Psoas muscle (tissue), 8 donors: ENCODE measurements around the gene OR4N2. TPM values are rescaled to one million over a fixed set of nuclear protein-coding genes. Genes with fewer than 3 reads are reported as not detected.
"Not testable (repeated sequence)": the region's sequence is repeated elsewhere in the genome, so short reads cannot be mapped to it uniquely, and the experiment has no call there.

Source experiments
- ATAC-seq, 4 donors: fragments of 200-7000 bp; cut with Tn5 transposase; one replicate each; pipeline ENCODE4 v1.9.1; 2020; ENCODE audit warnings: moderate library complexity in 3 of 4, mild to moderate bottlenecking in 2 of 4
- DNase-seq, 2 donors: peaks; one replicate each; pipeline ENCODE4 v3.0.0-alpha.2; 2020
- H3K27ac ChIP-seq: fragments of 200-600 bp; one replicate; pipeline ENCODE4 v1.8.0; 2022
- H3K27me3 ChIP-seq, 3 donors: fragments of 200-600 bp in 1 of 3; one replicate each; pipeline versions ENCODE4 v1.6.1 to v1.8.0; 2013 to 2022; ENCODE audit warnings: low read length in 2 of 3, mild to moderate bottlenecking in 2 of 3, moderate library complexity in 1 of 3; ENCODE audit not compliant: insufficient read depth in 3 of 3
- H3K36me3 ChIP-seq, 2 donors: fragments of 200-600 bp in 1 of 2; one replicate each; pipeline versions ENCODE4 v1.6.1 to v1.8.0; 2013 to 2022; ENCODE audit warnings: low read depth in 1 of 2, mild to moderate bottlenecking in 1 of 2, moderate library complexity in 1 of 2; ENCODE audit not compliant: insufficient read depth in 1 of 2
- H3K4me1 ChIP-seq: fragments of 200-600 bp; one replicate; pipeline ENCODE4 v1.8.0; 2022
- H3K4me3 ChIP-seq: fragments of 200-600 bp; one replicate; pipeline ENCODE4 v1.8.0; 2022; ENCODE audit warnings: mild to moderate bottlenecking
- H3K9me3 ChIP-seq: fragments of 200-600 bp; one replicate; pipeline ENCODE4 v1.8.0; 2022
- WGBS, 3 donors: extraction: QIAGEN DNeasy Blood & Tissue Kit; methylation state at CpG; one replicate each; pipeline versions ENCODE4 v1.1.6 to v1.1.7; 2013; 5-methylcytosine and 5-hydroxymethylcytosine counted together
- intact Hi-C, 2 donors: fragments of 100-400 bp; cut with DNase I; formaldehyde crosslinking; loops; one replicate each; pipeline versions ENCODE4 v1.11.0 to v1.14.2; 2022
- polyA plus RNA-seq, 3 donors: library from polyadenylated mRNA; stranded (reverse); fragments of 200-250 nt; gene quantifications; one replicate each; pipeline ENCODE4 v1.2.3, GENCODE V29; 2013
- total RNA-seq, 4 donors: library from RNA; stranded (reverse); fragmentation: NEBNext Ultra II Directional in 2 of 4; extraction: Animal tissue kit (Norgen Biotek cat#: 25700) in 2 of 4; gene quantifications; one replicate each; pipeline versions ENCODE4 v1.2.1 to v1.2.4, GENCODE V29; 2021 to 2023
- TF ChIP-seq, protein P1 (sequence below): fragments of 200-600 bp; IDR thresholded peaks from one replicate; pipeline ENCODE4 v1.8.0; 2022; ENCODE audit warnings: antibody characterized with exemption
- donor health status: healthy with polysubstance abuse.
- donor health status: DM: no; HTN: no; CAD: no; lungs with moderate emphysema.
- donor health status: Bipolar disorder and iron deficiency.
- donor health status: healthy.
- donor health status: DM: yes; HTN: yes; CAD: no.
- donor health status: DM: no; HTN: no; CAD: no.
- donor health status: DM: no; HTN: no; CAD: no.
- donor health status: DM: yes; HTN: yes; CAD: no.

OR4N2 gene
- total and polyA plus RNA-seq, 7 donors = not detected

- Histone ChIP-seq H3K27me3 (no peaks in the 10 kb centered on the region), H3K36me3 (no peaks in the 10 kb centered on the region), H3K9me3 (peaks cover 9% of the 10 kb centered on the region), H3K27ac (no peak overlapping the region), H3K4me1 (no peaks in the 10 kb centered on the region), H3K4me3 (no peak overlapping the region)
- TF ChIP-seq, protein P1, sequence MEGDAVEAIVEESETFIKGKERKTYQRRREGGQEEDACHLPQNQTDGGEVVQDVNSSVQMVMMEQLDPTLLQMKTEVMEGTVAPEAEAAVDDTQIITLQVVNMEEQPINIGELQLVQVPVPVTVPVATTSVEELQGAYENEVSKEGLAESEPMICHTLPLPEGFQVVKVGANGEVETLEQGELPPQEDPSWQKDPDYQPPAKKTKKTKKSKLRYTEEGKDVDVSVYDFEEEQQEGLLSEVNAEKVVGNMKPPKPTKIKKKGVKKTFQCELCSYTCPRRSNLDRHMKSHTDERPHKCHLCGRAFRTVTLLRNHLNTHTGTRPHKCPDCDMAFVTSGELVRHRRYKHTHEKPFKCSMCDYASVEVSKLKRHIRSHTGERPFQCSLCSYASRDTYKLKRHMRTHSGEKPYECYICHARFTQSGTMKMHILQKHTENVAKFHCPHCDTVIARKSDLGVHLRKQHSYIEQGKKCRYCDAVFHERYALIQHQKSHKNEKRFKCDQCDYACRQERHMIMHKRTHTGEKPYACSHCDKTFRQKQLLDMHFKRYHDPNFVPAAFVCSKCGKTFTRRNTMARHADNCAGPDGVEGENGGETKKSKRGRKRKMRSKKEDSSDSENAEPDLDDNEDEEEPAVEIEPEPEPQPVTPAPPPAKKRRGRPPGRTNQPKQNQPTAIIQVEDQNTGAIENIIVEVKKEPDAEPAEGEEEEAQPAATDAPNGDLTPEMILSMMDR = no peak
- ATAC-seq (no peak), DNase-seq (no peak)
- intact Hi-C loops = no loop called here
Observed at GRCh38 chr14:19851365-19851764, 47.8 kb downstream of the OR4N2 start.

DNA sequence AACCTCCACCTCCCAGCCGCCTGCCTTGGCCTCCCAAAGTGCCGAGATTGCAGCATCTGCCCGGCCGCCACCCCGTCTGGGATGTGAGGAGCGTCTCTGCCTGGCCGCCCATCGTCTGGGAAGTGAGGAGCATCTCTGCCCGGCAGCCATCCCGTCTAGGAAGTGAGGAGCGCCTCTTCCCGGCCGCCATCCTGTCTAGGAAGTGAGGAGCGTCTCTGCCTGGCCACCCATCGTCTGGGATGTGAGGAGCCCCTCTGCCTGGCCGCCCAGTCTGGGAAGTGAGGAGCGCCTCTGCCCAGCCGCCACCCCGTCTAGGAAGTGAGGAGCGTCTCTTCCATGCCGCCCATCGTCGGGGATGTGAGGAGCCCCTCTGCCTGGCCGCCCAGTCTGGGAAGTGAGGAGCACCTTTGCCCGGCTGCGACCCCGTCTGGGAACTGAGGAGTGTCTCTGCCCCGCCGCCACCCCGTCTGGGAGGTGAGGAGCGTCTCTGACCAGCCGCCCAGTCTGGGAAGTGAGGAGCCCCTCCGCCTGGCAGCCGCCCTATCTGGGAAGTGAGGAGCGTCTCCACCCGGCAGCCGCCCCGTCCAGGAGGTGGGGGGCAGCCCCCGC, 62.6 kb downstream of the OR4N2 start:
- H3K27me3 ChIP-seq, H3K27ac ChIP-seq, H3K4me3 ChIP-seq, ATAC-seq, DNase-seq, H3K9me3 ChIP-seq, H3K4me1 ChIP-seq, H3K36me3 ChIP-seq, intact Hi-C loops: not testable (repeated sequence)
- WGBS, 3 donors = 89 to 94% (median 93%) methylated on average over 36 to 39 of the region's 39 CpGs

GRCh38 chr14:19873178-19873577, 69.6 kb downstream of the OR4N2 start:
- no peak overlapping the region for H3K4me3 ChIP-seq
- no peaks in the 10 kb centered on the region for H3K4me1 ChIP-seq
- H3K36me3 ChIP-seq = no peaks in the 10 kb centered on the region
- no peak for ATAC-seq
- TF ChIP-seq, protein P1 = no peak
- WGBS, 3 donors = 29 to 31% (median 30%) methylated on average over 6 of the region's 6 CpGs
- intact Hi-C loops = no loop called here
- DNase-seq = no peak
- H3K27ac ChIP-seq = no peak overlapping the region
- no peaks in the 10 kb centered on the region for H3K27me3 ChIP-seq
- H3K9me3 ChIP-seq = peaks cover 3% of the 10 kb centered on the region

- ATAC-seq (no peak), DNase-seq (no peak)
- Histone ChIP-seq H3K4me1 (no peaks in the 10 kb centered on the region), H3K36me3 (no peaks in the 10 kb centered on the region), H3K27me3 (no peaks in the 10 kb centered on the region), H3K9me3 (peaks cover 8% of the 10 kb centered on the region), H3K27ac (no peak within 1 kb of the TSS), H3K4me3 (no peak within 1 kb of the TSS)
- WGBS, 3 donors = 42 to 55% (median 52%) methylated on average over 2 of the region's 2 CpGs
- intact Hi-C loops = no loop called here
- TF ChIP-seq, protein P1 = no peak
Observed at GRCh38 chr14:19874842-19875241, 71.3 kb downstream of the OR4N2 start, which contains the start of gene OR4K2. OR4K2 (plus strand) TSS chr14:19875142; CDS start chr14:19876268, 1,126 bp downstream.

DNA sequence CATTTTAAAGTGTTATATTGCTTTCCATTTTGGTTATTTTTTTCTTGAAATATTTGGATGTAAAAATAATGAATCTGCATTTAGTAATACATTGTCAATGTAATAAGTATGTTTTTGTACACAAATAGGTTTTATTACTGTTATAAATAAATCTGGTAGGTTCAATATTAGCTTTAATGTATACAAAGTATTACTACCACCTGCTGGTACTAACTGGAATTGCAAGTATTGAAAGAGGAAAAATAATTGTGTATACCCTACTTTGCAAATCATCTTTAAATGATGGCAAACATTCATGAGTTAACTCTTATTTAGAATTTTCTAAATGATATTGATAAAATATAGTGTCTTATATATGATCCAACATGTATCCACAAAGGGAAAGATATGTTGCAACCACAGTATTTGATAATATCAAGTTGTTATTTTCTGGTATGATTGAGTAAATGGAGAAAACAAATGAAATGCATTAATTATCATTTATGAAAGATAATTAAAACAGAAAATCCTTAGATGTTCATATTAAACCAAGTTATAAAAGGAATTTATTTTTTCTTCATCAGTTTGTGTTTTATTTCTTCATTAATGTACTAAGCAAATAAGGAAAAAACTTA, 74.6 kb downstream of the OR4N2 start:
- H3K4me3 ChIP-seq = no peak overlapping the region
- intact Hi-C loops = no loop called here
- no peak overlapping the region for H3K27ac ChIP-seq
- TF ChIP-seq, protein P1 = peak; percentile 50
- no peaks in the 10 kb centered on the region for H3K27me3 ChIP-seq
- DNase-seq (no peak), ATAC-seq (no peak)
- peaks cover 8% of the 10 kb centered on the region for H3K9me3 ChIP-seq
- H3K4me1 ChIP-seq = no peaks in the 10 kb centered on the region
- no peaks in the 10 kb centered on the region for H3K36me3 ChIP-seq

Other genes starting within 250 kb of the OR4N2 start
- gene OR11H2, start 89.9 kb upstream of the OR4N2 start, total RNA-seq = not detected
- gene OR11H2, start 89.9 kb upstream of the OR4N2 start, polyA plus RNA-seq = not detected
- not detected for gene OR4Q3, start 60.2 kb upstream of the OR4N2 start, total RNA-seq
- not detected for gene OR4Q3, start 60.2 kb upstream of the OR4N2 start, polyA plus RNA-seq
- not detected for gene OR4M1, start 30.3 kb upstream of the OR4N2 start, total RNA-seq
- gene OR4M1, start 30.3 kb upstream of the OR4N2 start, polyA plus RNA-seq = not detected
- gene OR4K2, start 71.4 kb downstream of the OR4N2 start, total RNA-seq = not detected
- not detected for gene OR4K2, start 71.4 kb downstream of the OR4N2 start, polyA plus RNA-seq
- gene OR4K5, start 116.8 kb downstream of the OR4N2 start, total RNA-seq = not detected
- gene OR4K5, start 116.8 kb downstream of the OR4N2 start, polyA plus RNA-seq = not detected
- gene OR4K1, start 127.1 kb downstream of the OR4N2 start, total RNA-seq = not detected
- not detected for gene OR4K1, start 127.1 kb downstream of the OR4N2 start, polyA plus RNA-seq
- gene OR4K15, start 171.8 kb downstream of the OR4N2 start, total RNA-seq = not detected
- gene OR4K15, start 171.8 kb downstream of the OR4N2 start, polyA plus RNA-seq = not detected
- not detected for gene OR4Q2, start 198.4 kb downstream of the OR4N2 start, total RNA-seq
- gene OR4Q2, start 198.4 kb downstream of the OR4N2 start, polyA plus RNA-seq = not detected
- gene OR4K14, start 215.5 kb downstream of the OR4N2 start, total RNA-seq = not detected
- gene OR4K14, start 215.5 kb downstream of the OR4N2 start, polyA plus RNA-seq = not detected
- gene OR4K13, start 232.3 kb downstream of the OR4N2 start, total RNA-seq = not detected
- gene OR4K13, start 232.3 kb downstream of the OR4N2 start, polyA plus RNA-seq = not detected